WTC11 (cell line): ENCODE data around the gene STARD10. TPM values are rescaled to one million over a fixed set of nuclear protein-coding genes. Genes with fewer than 3 reads are reported as not detected.

Source experiments
- ATAC-seq: fragments of 200-7000 bp; cut with Tn5 transposase; 2 replicates; pipeline ENCODE4 v1.10.0; 2021; ENCODE audit warnings: mild to moderate bottlenecking, moderate library complexity
- CTCF ChIA-PET: fragments of 300-600 bp; sonication (Branson Sonifier 250); formaldehyde crosslinking; loops from one replicate; lab custom pipeline; 2021; ENCODE audit warnings: antibody characterized with exemption; lab: Charles Lee
- POLR2A ChIA-PET: fragments of 350-600 bp; sonication (Branson Sonifier 250); formaldehyde crosslinking; loops from one replicate; lab custom pipeline; 2021; ENCODE audit warnings: antibody characterized with exemption; lab: Charles Lee
- DNase-seq: peaks from one replicate; pipeline ENCODE4 v3.0.0; 2021; ENCODE audit warnings: low spot score
- H3K27ac Mint-ChIP-seq: 2 replicates; pipeline ENCODE4 v1.8.0; 2021; ENCODE audit warnings: mixed read lengths
- H3K27me3 Mint-ChIP-seq: 2 replicates; pipeline ENCODE4 v1.8.0; 2021; ENCODE audit warnings: low read depth, mild to moderate bottlenecking, moderate library complexity, mixed read lengths
- H3K36me3 Mint-ChIP-seq: 2 replicates; pipeline ENCODE4 v1.8.0; 2021; ENCODE audit warnings: mixed read lengths
- H3K4me1 Mint-ChIP-seq: 2 replicates; pipeline ENCODE4 v1.8.0; 2022; ENCODE audit warnings: mixed read lengths
- H3K4me3 Mint-ChIP-seq: 2 replicates; pipeline ENCODE4 v1.8.0; 2021; ENCODE audit warnings: mild to moderate bottlenecking, moderate library complexity, mixed read lengths
- H3K9me3 Mint-ChIP-seq: 2 replicates; pipeline ENCODE4 v1.8.0; 2021; ENCODE audit warnings: mixed read lengths
- CBFB ChIP-seq: sonication (generic); formaldehyde crosslinking; IDR thresholded peaks from 2 replicates; pipeline ENCODE4 v1.8.1; 2022; ENCODE audit warnings: mild to moderate bottlenecking, low read depth, missing genetic modification reagents
- KAT7 ChIP-seq: sonication (generic); formaldehyde crosslinking; IDR thresholded peaks from 2 replicates; pipeline ENCODE4 v1.8.1; 2023; ENCODE audit warnings: missing genetic modification reagents, mild to moderate bottlenecking, borderline replicate concordance
- SMAD4 ChIP-seq: sonication (generic); formaldehyde crosslinking; IDR thresholded peaks from 2 replicates; pipeline ENCODE4 v1.8.0; 2022; ENCODE audit warnings: mild to moderate bottlenecking, missing genetic modification reagents
- SOX15 ChIP-seq: fragments of 250-450 bp; sonication (Bioruptor Pico); IDR thresholded peaks from 2 replicates; pipeline ENCODE4 v1.9.0; 2021; ENCODE audit warnings: mild to moderate bottlenecking
- TEAD1 ChIP-seq: sonication (generic); formaldehyde crosslinking; IDR thresholded peaks from 2 replicates; pipeline ENCODE4 v1.8.0; 2022; ENCODE audit warnings: mild to moderate bottlenecking, missing genetic modification reagents
- ZNF232 ChIP-seq: sonication (generic); formaldehyde crosslinking; IDR thresholded peaks from 2 replicates; pipeline ENCODE4 v1.8.0; 2022; ENCODE audit warnings: mild to moderate bottlenecking, missing genetic modification reagents
- ZNF671 ChIP-seq: fragments of 250-450 bp; sonication (Bioruptor Pico); IDR thresholded peaks from 2 replicates; pipeline ENCODE4 v1.8.0; 2021; ENCODE audit warnings: mild to moderate bottlenecking
- total RNA-seq: library from RNA; stranded (reverse); gene quantifications from 3 replicates; pipeline ENCODE4 v1.2.3, GENCODE V29; 2021
- TF ChIP-seq, protein P1 (sequence below): sonication (generic); formaldehyde crosslinking; IDR thresholded peaks from 2 replicates; pipeline ENCODE4 v1.8.1; 2022; ENCODE audit warnings: low read depth, mild to moderate bottlenecking, moderate library complexity, missing genetic modification reagents, borderline replicate concordance
- TF ChIP-seq, protein P2 (sequence below): sonication (generic); formaldehyde crosslinking; IDR thresholded peaks from 2 replicates; pipeline ENCODE4 v1.8.1; 2023; ENCODE audit warnings: mild to moderate bottlenecking, missing genetic modification reagents, borderline replicate concordance
- TF ChIP-seq, protein P3 (sequence below): sonication (generic); formaldehyde crosslinking; IDR thresholded peaks from 2 replicates; pipeline ENCODE4 v1.8.1; 2023; ENCODE audit warnings: mild to moderate bottlenecking, missing genetic modification reagents
- TF ChIP-seq, protein P4 (sequence below): sonication (generic); formaldehyde crosslinking; IDR thresholded peaks from 2 replicates; pipeline ENCODE4 v1.8.1; 2023; ENCODE audit warnings: mild to moderate bottlenecking, missing genetic modification reagents
- TF ChIP-seq, protein P5 (sequence below): sonication (generic); formaldehyde crosslinking; IDR thresholded peaks from 2 replicates; pipeline ENCODE4 v1.8.0; 2022; ENCODE audit warnings: missing genetic modification reagents

Gene STARD10
- total RNA-seq, 1 experiment from 2014 or later = 32.0 TPM

DNA sequence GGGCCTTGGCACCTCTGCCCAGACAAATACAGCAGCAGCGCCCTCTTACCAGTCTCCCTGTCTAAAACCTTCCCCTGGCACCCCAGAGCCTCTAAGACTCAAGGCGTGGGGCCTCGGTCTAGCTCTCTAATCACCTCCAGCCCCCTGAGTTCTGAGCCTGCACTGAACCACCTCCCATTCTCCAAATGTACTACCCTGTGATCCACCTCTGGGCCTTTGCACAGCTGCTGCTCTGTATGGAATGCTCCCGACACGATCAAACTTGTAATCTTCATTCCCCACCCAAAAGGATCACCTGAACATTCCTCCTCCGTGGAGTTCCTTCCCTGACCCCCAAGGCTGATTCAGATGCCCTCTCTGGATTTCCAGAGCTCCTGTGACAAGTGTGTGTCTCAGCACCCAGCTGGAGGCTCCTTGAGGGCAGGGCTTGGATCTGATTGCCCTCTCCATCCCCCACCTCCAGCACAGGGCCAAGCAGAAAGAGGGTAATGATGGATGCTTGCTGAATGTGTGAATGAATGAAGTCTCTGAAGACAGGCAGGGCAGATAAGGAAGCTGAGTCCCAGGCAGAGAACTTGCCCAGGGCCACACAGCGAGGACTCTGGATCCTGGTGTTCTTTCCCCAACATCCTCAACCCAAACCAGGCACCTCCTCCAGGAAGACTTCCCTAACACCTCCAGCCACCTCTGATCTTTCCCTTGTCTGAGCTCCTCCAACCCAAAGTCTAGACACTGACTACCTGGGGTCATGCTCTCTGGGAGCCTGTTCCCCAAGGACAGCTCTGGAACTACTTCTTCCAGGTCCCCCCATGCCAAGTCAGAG, 18.3 kb downstream of the STARD10 start:
- ATAC-seq = no peak
- DNase-seq = no peak
- Mint-ChIP-seq H3K9me3 (no peaks in the 10 kb centered on the region), H3K4me3 (no peak overlapping the region), H3K4me1 (peaks cover 10% of the 10 kb centered on the region; the same call in 1 of the 2 replicates), H3K27ac (no peak overlapping the region), H3K36me3 (no peaks in the 10 kb centered on the region), H3K27me3 (no peaks in the 10 kb centered on the region)
- CTCF ChIA-PET = interaction anchor here (5.0 kb wide), 1 partner anchor 50 kb away, joined by 24 read pairs; no protein-coding TSS in a partner anchor
- POLR2A ChIA-PET = no interaction called here
- TF ChIP-seq, protein P1, sequence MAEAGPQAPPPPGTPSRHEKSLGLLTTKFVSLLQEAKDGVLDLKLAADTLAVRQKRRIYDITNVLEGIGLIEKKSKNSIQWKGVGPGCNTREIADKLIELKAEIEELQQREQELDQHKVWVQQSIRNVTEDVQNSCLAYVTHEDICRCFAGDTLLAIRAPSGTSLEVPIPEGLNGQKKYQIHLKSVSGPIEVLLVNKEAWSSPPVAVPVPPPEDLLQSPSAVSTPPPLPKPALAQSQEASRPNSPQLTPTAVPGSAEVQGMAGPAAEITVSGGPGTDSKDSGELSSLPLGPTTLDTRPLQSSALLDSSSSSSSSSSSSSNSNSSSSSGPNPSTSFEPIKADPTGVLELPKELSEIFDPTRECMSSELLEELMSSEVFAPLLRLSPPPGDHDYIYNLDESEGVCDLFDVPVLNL (CRISPR knock-in tag) = no peak
- TF ChIP-seq ZNF671 (CRISPR knock-in tag) (no peak), ZNF232 (CRISPR knock-in tag) (no peak), KAT7 (no peak), SOX15 (CRISPR knock-in tag) (no peak), CBFB (CRISPR knock-in tag) (no peak), TEAD1 (CRISPR knock-in tag) (no peak), SMAD4 (CRISPR knock-in tag) (no peak)
- TF ChIP-seq, protein P2, sequence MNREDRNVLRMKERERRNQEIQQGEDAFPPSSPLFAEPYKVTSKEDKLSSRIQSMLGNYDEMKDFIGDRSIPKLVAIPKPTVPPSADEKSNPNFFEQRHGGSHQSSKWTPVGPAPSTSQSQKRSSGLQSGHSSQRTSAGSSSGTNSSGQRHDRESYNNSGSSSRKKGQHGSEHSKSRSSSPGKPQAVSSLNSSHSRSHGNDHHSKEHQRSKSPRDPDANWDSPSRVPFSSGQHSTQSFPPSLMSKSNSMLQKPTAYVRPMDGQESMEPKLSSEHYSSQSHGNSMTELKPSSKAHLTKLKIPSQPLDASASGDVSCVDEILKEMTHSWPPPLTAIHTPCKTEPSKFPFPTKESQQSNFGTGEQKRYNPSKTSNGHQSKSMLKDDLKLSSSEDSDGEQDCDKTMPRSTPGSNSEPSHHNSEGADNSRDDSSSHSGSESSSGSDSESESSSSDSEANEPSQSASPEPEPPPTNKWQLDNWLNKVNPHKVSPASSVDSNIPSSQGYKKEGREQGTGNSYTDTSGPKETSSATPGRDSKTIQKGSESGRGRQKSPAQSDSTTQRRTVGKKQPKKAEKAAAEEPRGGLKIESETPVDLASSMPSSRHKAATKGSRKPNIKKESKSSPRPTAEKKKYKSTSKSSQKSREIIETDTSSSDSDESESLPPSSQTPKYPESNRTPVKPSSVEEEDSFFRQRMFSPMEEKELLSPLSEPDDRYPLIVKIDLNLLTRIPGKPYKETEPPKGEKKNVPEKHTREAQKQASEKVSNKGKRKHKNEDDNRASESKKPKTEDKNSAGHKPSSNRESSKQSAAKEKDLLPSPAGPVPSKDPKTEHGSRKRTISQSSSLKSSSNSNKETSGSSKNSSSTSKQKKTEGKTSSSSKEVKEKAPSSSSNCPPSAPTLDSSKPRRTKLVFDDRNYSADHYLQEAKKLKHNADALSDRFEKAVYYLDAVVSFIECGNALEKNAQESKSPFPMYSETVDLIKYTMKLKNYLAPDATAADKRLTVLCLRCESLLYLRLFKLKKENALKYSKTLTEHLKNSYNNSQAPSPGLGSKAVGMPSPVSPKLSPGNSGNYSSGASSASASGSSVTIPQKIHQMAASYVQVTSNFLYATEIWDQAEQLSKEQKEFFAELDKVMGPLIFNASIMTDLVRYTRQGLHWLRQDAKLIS (CRISPR knock-in tag) = no peak
- TF ChIP-seq, protein P3, sequence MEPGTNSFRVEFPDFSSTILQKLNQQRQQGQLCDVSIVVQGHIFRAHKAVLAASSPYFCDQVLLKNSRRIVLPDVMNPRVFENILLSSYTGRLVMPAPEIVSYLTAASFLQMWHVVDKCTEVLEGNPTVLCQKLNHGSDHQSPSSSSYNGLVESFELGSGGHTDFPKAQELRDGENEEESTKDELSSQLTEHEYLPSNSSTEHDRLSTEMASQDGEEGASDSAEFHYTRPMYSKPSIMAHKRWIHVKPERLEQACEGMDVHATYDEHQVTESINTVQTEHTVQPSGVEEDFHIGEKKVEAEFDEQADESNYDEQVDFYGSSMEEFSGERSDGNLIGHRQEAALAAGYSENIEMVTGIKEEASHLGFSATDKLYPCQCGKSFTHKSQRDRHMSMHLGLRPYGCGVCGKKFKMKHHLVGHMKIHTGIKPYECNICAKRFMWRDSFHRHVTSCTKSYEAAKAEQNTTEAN (CRISPR knock-in tag) = no peak
- TF ChIP-seq, protein P4, sequence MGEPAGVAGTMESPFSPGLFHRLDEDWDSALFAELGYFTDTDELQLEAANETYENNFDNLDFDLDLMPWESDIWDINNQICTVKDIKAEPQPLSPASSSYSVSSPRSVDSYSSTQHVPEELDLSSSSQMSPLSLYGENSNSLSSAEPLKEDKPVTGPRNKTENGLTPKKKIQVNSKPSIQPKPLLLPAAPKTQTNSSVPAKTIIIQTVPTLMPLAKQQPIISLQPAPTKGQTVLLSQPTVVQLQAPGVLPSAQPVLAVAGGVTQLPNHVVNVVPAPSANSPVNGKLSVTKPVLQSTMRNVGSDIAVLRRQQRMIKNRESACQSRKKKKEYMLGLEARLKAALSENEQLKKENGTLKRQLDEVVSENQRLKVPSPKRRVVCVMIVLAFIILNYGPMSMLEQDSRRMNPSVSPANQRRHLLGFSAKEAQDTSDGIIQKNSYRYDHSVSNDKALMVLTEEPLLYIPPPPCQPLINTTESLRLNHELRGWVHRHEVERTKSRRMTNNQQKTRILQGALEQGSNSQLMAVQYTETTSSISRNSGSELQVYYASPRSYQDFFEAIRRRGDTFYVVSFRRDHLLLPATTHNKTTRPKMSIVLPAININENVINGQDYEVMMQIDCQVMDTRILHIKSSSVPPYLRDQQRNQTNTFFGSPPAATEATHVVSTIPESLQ = no peak
- TF ChIP-seq, protein P5, sequence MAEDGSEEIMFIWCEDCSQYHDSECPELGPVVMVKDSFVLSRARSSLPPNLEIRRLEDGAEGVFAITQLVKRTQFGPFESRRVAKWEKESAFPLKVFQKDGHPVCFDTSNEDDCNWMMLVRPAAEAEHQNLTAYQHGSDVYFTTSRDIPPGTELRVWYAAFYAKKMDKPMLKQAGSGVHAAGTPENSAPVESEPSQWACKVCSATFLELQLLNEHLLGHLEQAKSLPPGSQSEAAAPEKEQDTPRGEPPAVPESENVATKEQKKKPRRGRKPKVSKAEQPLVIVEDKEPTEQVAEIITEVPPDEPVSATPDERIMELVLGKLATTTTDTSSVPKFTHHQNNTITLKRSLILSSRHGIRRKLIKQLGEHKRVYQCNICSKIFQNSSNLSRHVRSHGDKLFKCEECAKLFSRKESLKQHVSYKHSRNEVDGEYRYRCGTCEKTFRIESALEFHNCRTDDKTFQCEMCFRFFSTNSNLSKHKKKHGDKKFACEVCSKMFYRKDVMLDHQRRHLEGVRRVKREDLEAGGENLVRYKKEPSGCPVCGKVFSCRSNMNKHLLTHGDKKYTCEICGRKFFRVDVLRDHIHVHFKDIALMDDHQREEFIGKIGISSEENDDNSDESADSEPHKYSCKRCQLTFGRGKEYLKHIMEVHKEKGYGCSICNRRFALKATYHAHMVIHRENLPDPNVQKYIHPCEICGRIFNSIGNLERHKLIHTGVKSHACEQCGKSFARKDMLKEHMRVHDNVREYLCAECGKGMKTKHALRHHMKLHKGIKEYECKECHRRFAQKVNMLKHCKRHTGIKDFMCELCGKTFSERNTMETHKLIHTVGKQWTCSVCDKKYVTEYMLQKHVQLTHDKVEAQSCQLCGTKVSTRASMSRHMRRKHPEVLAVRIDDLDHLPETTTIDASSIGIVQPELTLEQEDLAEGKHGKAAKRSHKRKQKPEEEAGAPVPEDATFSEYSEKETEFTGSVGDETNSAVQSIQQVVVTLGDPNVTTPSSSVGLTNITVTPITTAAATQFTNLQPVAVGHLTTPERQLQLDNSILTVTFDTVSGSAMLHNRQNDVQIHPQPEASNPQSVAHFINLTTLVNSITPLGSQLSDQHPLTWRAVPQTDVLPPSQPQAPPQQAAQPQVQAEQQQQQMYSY (CRISPR knock-in tag) = no peak
